NCI-H1694 treated with DMSO at 0.1 percent for 48 hours (cell line): Measurements from ENCODE around the gene SNCG.
"Not testable (repeated sequence)": the region's sequence is repeated elsewhere in the genome, so short reads cannot be mapped to it uniquely, and the experiment has no call there.

Experiments
- DNase-seq: peaks from one replicate; lab custom pipeline; 2025; lab: John Stamatoyannopoulos, UW

Gene SNCG

GRCh38 chr10:86958116-86958900 lies at the start of gene SNCG:
Gene SNCG, plus strand, starts transcription at chr10:86958599. Its CDS starts 99 bp downstream, at chr10:86958698.
- DNase-seq = no peak

DNA sequence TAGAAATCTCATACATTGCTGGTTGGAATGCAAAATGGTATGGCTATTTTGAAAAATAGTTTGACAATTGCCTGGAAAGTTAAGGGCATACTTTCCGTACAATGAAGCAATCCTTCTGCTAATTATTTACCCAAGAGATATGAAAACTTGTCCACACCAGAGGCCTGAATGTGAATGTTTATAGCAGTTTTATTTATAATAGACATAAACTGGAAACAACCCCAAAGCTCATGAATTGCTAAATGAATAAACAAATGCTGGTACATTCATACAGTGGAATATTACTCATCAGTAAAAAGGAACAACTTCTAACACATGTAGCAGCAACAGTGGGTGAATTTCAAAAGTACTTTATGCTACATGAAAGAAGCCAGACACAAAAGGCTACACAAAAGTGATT lies 43.7 kb upstream of the SNCG start:
- no peak for DNase-seq

DNA sequence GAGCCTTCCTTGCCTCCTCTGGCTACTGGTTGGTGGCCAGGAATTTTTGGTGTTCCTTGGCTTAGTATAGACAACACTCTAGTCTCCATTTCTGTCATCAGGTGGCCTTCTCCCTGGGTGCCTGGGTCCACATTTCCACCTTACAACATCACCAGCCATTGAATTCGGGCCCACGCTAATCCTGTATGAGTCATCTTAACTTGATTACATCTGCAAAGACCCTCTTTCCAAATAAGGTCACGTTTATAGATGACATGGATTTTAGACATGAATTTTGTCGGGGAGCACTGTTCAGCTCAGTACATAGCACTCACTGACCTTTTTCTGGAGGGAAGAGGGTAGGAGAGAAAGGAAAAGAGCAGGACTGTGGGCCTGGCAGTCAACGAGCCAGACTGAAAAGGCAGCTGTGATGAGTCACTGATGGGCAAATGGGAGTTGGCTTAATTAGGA lies 40.4 kb upstream of the SNCG start:
- no peak for DNase-seq

DNA sequence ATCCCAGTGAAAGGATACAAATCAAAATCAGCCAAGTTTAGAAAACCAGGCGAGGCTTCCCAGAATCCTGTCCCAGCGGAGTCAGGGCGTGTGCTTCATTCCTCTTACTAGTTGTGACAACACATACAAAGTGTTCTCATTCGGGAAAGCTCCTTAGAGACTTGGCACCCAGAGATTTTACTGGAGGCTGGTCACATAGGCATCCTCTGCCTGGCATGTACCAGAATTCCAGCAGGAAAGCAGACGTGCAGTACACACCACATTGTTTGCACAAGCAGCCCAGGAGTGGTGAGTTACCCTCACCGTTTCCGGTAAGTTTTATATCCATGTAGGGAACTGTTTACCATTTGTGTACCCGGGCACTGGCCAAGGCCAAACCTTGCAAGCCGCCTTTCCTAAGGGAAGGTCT lies 35.8 kb upstream of the SNCG start:
- DNase-seq = no peak

- DNase-seq = no peak
These were observed 28.7 kb upstream of the SNCG start for GRCh38 chr10:86929468-86930380.

DNA sequence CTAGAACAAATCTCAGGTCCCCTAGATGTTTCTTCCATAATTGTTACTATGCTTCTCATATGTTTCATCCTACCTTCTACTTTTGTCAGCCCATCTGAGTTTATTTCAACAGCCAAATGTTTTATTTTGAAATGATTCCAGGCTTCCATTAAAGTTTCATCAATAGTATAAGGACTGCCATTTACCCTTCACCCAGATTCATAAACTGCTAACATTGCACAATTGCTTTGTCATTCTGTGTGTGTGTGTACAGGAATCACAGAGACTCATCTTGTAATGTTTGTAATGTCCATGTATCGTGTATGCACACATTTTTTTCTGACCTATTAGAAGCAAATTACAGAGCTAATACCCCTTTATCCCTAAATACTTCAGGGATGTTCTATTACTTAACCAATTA lies 26.5 kb upstream of the SNCG start:
- no peak for DNase-seq

GRCh38 chr10:86932674-86933073 lies 25.7 kb upstream of the SNCG start:
- no peak for DNase-seq

DNA sequence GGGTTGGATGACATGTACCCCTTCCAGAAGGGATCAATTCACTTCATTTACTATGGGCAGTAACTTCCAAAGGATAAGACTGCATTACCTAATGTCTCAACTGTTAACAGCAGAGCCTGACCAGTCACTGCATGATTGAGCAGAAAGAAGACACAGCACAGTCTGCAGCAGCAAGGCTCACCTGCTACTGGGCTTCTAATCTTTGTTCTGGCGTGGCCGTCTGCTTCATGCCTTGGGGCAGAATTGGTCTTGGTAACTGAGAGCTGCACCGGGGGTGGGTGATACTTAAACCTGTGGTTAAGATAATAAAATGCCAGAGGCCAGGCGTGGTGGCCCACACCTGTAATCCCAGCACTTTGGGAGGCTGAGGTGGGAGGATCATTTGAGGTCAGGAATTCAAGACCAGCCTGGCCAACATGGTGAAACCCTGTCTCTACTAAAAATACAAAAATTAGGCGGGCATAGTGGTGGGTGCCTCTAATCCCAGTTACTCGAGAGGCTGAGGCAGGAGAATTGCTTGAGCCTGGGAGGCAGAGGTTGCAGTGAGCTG lies 24.2 kb upstream of the SNCG start:
- not testable (repeated sequence) for DNase-seq

GRCh38 chr10:86936661-86937501 lies 21.5 kb upstream of the SNCG start:
- DNase-seq = no peak

DNA sequence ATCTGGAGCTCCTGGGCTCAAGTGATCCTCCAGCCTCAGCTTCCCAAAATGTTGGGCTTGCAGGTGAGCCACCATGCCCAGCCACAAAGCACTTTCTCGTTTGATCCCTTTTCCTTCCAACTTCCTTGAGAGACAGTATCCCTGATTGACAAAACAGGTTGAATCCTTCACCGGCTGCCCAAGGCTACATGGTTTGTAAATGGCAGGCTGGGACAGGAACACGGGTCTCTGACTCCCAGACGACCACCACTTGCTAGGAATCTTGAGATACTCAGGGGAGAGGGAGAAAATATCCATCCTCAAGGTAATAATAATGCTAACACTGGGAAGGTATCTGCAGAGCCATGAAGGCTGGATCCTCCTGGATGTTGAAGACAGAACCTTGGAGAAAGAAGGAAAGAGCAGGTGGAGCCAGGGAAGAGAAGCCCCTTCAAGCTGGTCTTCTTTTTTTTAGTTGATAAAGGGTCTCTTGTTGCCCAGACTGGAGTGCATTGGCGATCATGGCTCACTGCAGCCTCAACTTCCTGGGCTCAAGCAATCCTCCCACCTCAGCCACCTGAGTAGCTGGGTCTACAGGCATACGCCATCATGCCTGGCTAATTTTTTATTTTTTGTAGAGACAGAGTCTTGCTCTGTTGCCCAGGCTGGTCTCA lies 20.8 kb upstream of the SNCG start:
- no peak for DNase-seq

DNA sequence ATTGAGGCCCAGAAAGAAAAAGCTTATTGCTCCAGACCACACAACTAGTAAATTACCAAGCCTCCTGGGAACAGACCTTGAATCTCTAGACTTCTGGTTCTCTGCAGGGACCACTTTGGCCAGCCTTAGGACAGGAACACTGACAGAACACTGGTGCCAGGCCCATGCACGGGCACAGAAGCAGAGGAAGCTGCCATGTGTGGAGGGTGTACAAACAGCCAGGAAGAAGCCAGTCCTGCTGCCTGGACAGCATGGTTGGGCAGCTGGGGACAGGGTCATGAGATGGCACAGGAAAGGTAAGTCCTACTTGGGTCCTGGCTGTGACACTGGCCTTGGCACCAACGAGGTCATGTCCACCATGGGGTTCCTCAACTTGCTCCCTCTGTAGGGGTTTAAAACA lies 20.1 kb upstream of the SNCG start:
- no peak for DNase-seq

DNA sequence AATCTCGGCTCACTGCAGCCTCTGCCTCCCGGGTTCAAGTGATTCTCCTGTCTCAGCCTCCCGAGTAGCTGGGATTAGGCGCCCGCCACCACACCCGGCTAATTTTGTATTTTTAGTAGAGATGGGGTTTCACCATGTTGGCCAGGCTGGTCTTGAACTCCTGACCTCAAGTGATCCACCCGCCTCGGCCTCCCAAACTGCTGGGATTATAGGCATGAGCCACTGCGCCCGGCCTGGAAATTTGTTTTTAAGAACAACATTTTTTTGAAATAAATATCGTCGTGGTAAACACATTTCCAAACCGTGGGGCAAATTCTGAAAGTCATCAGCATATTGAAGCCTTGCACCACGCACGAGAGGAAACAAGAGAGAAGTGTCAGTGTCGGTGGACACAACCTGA lies 18.3 kb upstream of the SNCG start:
- not testable (repeated sequence) for DNase-seq

DNA sequence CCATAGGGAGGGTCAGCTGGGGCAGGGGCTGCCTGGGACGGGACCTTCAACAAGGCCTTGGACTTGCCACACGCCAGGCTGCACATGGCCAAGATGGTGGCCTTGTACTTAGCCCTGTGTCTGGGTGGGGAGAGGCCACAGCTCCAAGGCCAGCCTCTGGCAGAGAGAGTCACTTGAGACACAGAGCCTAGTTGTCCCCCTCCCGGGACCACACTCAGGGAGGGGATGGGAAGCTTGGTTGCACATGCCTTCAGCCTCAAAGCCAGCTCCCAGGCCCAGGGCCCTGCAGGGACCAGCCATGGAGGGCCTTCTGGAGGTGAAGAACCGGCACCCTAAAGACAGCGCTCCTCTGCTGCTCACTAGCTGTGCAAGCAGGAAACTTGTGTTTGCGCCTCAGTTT lies 17.7 kb upstream of the SNCG start:
- no peak for DNase-seq

GRCh38 chr10:86941426-86941825 lies 17.0 kb upstream of the SNCG start:
- DNase-seq = no peak

- no peak for DNase-seq
These were observed 16.4 kb upstream of the SNCG start for GRCh38 chr10:86941991-86942421.

- DNase-seq = no peak
These were observed 15.7 kb upstream of the SNCG start for GRCh38 chr10:86942441-86943315.

GRCh38 chr10:86943316-86944030 lies 14.9 kb upstream of the SNCG start:
- no peak for DNase-seq

- no peak for DNase-seq
These were observed 14.4 kb upstream of the SNCG start for GRCh38 chr10:86944031-86944419.

DNA sequence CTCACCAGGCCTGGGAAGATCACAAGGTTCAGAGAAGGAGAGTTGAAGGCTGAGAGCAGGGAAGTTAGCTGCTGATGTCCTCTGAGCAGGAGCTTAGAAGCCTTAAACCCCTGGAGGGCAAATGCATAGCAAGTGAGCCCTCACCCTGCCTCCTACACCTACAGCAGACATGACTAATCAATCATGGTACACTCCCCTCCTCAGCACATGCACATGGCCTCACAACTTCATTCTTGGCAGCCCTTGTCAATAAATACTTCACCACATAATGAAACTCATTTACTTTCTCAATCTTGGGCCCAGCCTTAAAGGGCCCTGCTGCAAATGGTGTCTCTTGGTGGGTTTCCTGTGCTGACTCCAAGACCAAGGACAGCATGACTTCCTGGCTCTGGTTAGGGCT lies 13.9 kb upstream of the SNCG start:
- DNase-seq = no peak

DNA sequence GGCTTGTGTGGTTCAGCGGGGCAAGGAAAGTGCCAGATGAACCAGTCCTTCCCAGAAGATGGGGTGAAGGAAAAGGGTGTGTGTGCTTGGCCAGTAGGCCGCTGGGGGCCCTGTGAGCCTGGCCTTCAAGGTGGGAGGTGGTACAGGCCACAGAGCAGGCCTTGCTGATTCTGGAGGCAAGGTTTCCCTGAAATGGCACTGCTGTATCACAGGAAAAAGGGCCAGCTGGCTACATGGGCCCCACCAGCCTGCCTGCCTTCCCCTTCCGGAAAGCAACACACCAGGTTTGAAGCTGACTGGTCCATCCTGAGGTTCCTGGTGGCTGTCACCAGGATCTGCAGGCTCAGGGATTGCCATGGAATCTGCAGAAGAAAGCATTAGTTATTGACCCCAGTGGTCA lies 13.5 kb upstream of the SNCG start:
- no peak for DNase-seq
